Karpas-422 (cell line): ENCODE measurements around the gene FOXN1. TPM values are rescaled to one million over a fixed set of nuclear protein-coding genes. Genes with fewer than 3 reads are reported as not detected.
"Not testable (repeated sequence)": the region's sequence is repeated elsewhere in the genome, so short reads cannot be mapped to it uniquely, and the experiment has no call there.

Source experiments
- DNase-seq: peaks from one replicate; pipeline ENCODE4 v3.0.0-alpha.2; 2015
- H2AFZ ChIP-seq: fragments of 200-600 bp; sonication (generic); 2 replicates; pipeline ENCODE4 v1.6.1; 2014; ENCODE audit warnings: antibody characterized with exemption, low read length, mixed read lengths
- H3K27ac ChIP-seq: fragments of 200-600 bp; sonication (generic); 2 replicates; pipeline ENCODE4 v1.5.1; 2014; ENCODE audit warnings: mild to moderate bottlenecking, low read length, moderate library complexity
- H3K27me3 ChIP-seq: fragments of 200-600 bp; sonication (generic); 2 replicates; pipeline ENCODE4 v1.6.1; 2014; ENCODE audit warnings: low read length, mixed read lengths
- H3K36me3 ChIP-seq: fragments of 200-600 bp; sonication (generic); 2 replicates; pipeline ENCODE4 v1.6.1; 2014; ENCODE audit warnings: low read length, mixed read lengths; ENCODE audit not compliant: insufficient read depth
- H3K4me1 ChIP-seq: fragments of 200-600 bp; sonication (generic); 2 replicates; pipeline ENCODE4 v1.6.1; 2014; ENCODE audit warnings: mild to moderate bottlenecking, low read length, mixed read lengths
- H3K4me2 ChIP-seq: fragments of 200-600 bp; sonication (generic); 2 replicates; pipeline ENCODE4 v1.6.1; 2014; ENCODE audit warnings: low read length, low read depth, mild to moderate bottlenecking; ENCODE audit not compliant: poor library complexity, severe bottlenecking
- H3K4me3 ChIP-seq: fragments of 200-600 bp; sonication (generic); 2 replicates; pipeline ENCODE4 v1.5.1; 2014; ENCODE audit warnings: mild to moderate bottlenecking, antibody characterized with exemption, low read length, mixed read lengths
- H3K79me2 ChIP-seq: fragments of 200-600 bp; sonication (generic); 2 replicates; pipeline ENCODE4 v1.6.1; 2014; ENCODE audit warnings: mild to moderate bottlenecking, low read length, mixed read lengths
- H3K9ac ChIP-seq: fragments of 200-600 bp; sonication (generic); 2 replicates; pipeline ENCODE4 v1.6.0; 2014; ENCODE audit warnings: low read length
- H3K9me2 ChIP-seq: fragments of 200-600 bp; sonication (generic), shearing (Covaris generic); replicated peaks from 2 replicates; pipeline ENCODE4 v1.6.0; 2014; ENCODE audit warnings: mild to moderate bottlenecking, low read length, moderate library complexity; ENCODE audit not compliant: insufficient read depth
- H3K9me3 ChIP-seq: fragments of 300-700, 200-600 bp; sonication (generic); 2 replicates; pipeline ENCODE4 v1.6.1; 2014; ENCODE audit warnings: low read length, mixed read lengths
- H4K20me1 ChIP-seq: fragments of 200-600 bp; sonication (generic); 2 replicates; pipeline ENCODE4 v1.6.1; 2014; ENCODE audit warnings: mild to moderate bottlenecking, antibody characterized with exemption, low read length, low read depth; ENCODE audit not compliant: insufficient read depth
- total RNA-seq: library from RNA; depleted of rRNA; stranded (reverse); fragments of >200 nt; shearing (Covaris generic); gene quantifications from 2 replicates; pipeline ENCODE4 v1.2.3, GENCODE V29; 2014; ENCODE audit warnings: low replicate concordance

FOXN1 gene
- total RNA-seq, 1 experiment from 2014 or later = not detected

GRCh38 chr17:28520687-28521086 lies 14.5 kb downstream of the FOXN1 start:
- no peak for DNase-seq
- H3K9me2 ChIP-seq = no peaks in the 10 kb centered on the region
- peaks cover 7% of the 10 kb centered on the region for H3K4me1 ChIP-seq
- H3K27ac ChIP-seq = no peak overlapping the region
- no peak overlapping the region for H3K4me3 ChIP-seq
- no peaks in the 10 kb centered on the region for H3K79me2 ChIP-seq
- H3K9ac ChIP-seq = no peak overlapping the region
- H3K4me2 ChIP-seq = no peak overlapping the region
- no peaks in the 10 kb centered on the region for H3K27me3 ChIP-seq
- no peaks in the 10 kb centered on the region for H4K20me1 ChIP-seq
- no peaks in the 10 kb centered on the region for H3K36me3 ChIP-seq
- H2AFZ ChIP-seq = no peak overlapping the region
- 0 out of 2 replicates have a peak, but pooled peaks cover 3% of the 10 kb centered on the region for H3K9me3 ChIP-seq

GRCh38 chr17:28521311-28522085 lies 15.3 kb downstream of the FOXN1 start:
- Histone ChIP-seq H3K9me3 (no peaks in the 10 kb centered on the region), H2AFZ (no peak overlapping the region), H3K4me3 (no peak overlapping the region), H3K79me2 (no peaks in the 10 kb centered on the region), H3K36me3 (no peaks in the 10 kb centered on the region), H3K4me1 (peaks cover 7% of the 10 kb centered on the region), H3K27me3 (no peaks in the 10 kb centered on the region), H3K9ac (no peak overlapping the region), H4K20me1 (no peaks in the 10 kb centered on the region), H3K4me2 (no peak overlapping the region), H3K9me2 (no peaks in the 10 kb centered on the region), H3K27ac (no peak overlapping the region)
- DNase-seq = no peak

- H3K9ac ChIP-seq, H3K27me3 ChIP-seq, H3K4me3 ChIP-seq, H3K9me2 ChIP-seq, H3K9me3 ChIP-seq, H3K4me2 ChIP-seq, H3K4me1 ChIP-seq, H2AFZ ChIP-seq, DNase-seq, H3K79me2 ChIP-seq, H3K36me3 ChIP-seq, H3K27ac ChIP-seq, H4K20me1 ChIP-seq: not testable (repeated sequence)
These were observed 16.1 kb downstream of the FOXN1 start for GRCh38 chr17:28522281-28522680.

GRCh38 chr17:28523186-28523585 lies 17.0 kb downstream of the FOXN1 start:
- no peak overlapping the region for H3K4me3 ChIP-seq
- no peak overlapping the region for H3K27ac ChIP-seq
- no peaks in the 10 kb centered on the region for H3K27me3 ChIP-seq
- H3K79me2 ChIP-seq = no peaks in the 10 kb centered on the region
- peaks cover 5% of the 10 kb centered on the region for H3K4me1 ChIP-seq
- H4K20me1 ChIP-seq = no peaks in the 10 kb centered on the region
- no peak overlapping the region for H3K9ac ChIP-seq
- no peak overlapping the region for H3K4me2 ChIP-seq
- no peak overlapping the region for H2AFZ ChIP-seq
- no peaks in the 10 kb centered on the region for H3K9me2 ChIP-seq
- H3K36me3 ChIP-seq = no peaks in the 10 kb centered on the region
- no peaks in the 10 kb centered on the region for H3K9me3 ChIP-seq
- DNase-seq = no peak

- Histone ChIP-seq H4K20me1 (no peaks in the 10 kb centered on the region), H3K4me3 (no peak overlapping the region), H3K9ac (no peak overlapping the region), H3K9me3 (no peaks in the 10 kb centered on the region), H3K27ac (no peak overlapping the region), H3K27me3 (no peaks in the 10 kb centered on the region), H3K36me3 (no peaks in the 10 kb centered on the region), H3K9me2 (no peaks in the 10 kb centered on the region), H3K4me1 (no peaks in the 10 kb centered on the region; the same call in 1 of the 2 replicates), H2AFZ (no peak overlapping the region), H3K4me2 (no peak overlapping the region), H3K79me2 (no peaks in the 10 kb centered on the region)
- DNase-seq = no peak
These were observed 17.7 kb downstream of the FOXN1 start for GRCh38 chr17:28523876-28524275.

GRCh38 chr17:28524476-28525424 lies 18.6 kb downstream of the FOXN1 start:
- Histone ChIP-seq H3K36me3 (no peaks in the 10 kb centered on the region), H3K4me2 (no peak overlapping the region), H4K20me1 (no peaks in the 10 kb centered on the region), H2AFZ (no peak overlapping the region), H3K9me3 (no peaks in the 10 kb centered on the region), H3K9me2 (no peaks in the 10 kb centered on the region), H3K4me3 (no peak overlapping the region), H3K4me1 (no peaks in the 10 kb centered on the region; the same call in 1 of the 2 replicates), H3K9ac (no peak overlapping the region), H3K27ac (no peak overlapping the region), H3K79me2 (no peaks in the 10 kb centered on the region), H3K27me3 (no peaks in the 10 kb centered on the region)
- DNase-seq = no peak

- Histone ChIP-seq H3K4me2 (no peak overlapping the region), H2AFZ (no peak overlapping the region), H3K4me1 (no peaks in the 10 kb centered on the region), H3K9ac (no peak overlapping the region), H3K9me2 (no peaks in the 10 kb centered on the region), H3K27me3 (no peaks in the 10 kb centered on the region), H3K79me2 (no peaks in the 10 kb centered on the region), H3K27ac (no peak overlapping the region), H3K9me3 (no peaks in the 10 kb centered on the region), H4K20me1 (no peaks in the 10 kb centered on the region), H3K4me3 (no peak overlapping the region), H3K36me3 (no peaks in the 10 kb centered on the region)
- no peak for DNase-seq
These were observed 20.2 kb downstream of the FOXN1 start for GRCh38 chr17:28526381-28526780.

GRCh38 chr17:28527181-28527681 lies 21.1 kb downstream of the FOXN1 start:
- Histone ChIP-seq H3K4me1 (no peaks in the 10 kb centered on the region), H3K27me3 (no peaks in the 10 kb centered on the region), H2AFZ (no peak overlapping the region), H3K9ac (no peak overlapping the region), H4K20me1 (no peaks in the 10 kb centered on the region), H3K4me3 (no peak overlapping the region), H3K79me2 (no peaks in the 10 kb centered on the region), H3K36me3 (no peaks in the 10 kb centered on the region), H3K27ac (no peak overlapping the region), H3K9me2 (no peaks in the 10 kb centered on the region), H3K4me2 (no peak overlapping the region), H3K9me3 (no peaks in the 10 kb centered on the region)
- no peak for DNase-seq
